ENCODE data around the gene LSP1. TPM values are rescaled to one million over a fixed set of nuclear protein-coding genes. Genes with fewer than 3 reads are reported as not detected.

LSP1 gene
- total RNA-seq, 2 experiments from 2014 or later, result 228 to 232 TPM

DNA sequence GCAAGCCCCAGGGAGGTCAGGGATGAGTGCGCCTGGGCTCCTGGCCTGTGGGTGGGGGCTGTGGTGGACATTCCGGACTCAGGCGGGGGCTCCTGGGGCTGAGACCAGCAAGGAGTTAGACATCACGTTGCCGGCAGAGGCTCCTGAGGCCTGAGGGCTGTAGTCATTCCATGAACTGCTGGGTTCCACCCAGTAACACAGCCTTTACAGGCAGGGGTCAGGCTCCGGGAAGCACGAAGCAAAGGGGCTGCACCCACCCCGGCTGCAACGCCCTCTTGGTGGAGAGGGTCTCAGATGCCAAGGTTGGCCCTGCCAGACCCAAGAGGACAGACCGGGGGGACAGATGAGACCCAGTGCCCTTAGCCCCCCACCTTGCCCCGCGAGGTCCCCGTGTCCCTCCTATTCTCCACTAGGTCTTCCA lies 75.6 kb downstream of the LSP1 start:
- Histone ChIP-seq H3K4me1 (ENCODE audit: insufficient read depth, low read length) (peaks cover 9% of the 10 kb centered on the region), H3K27ac (ENCODE audit: low read depth in 1 of 2, low read length in 2 of 2) (no peak overlapping the region), H3K36me3 (ENCODE audit: insufficient read depth, low read length) (no peaks in the 10 kb centered on the region), H3K4me3 (ENCODE audit: low read length) (no peak overlapping the region), H3K27me3 (ENCODE audit: control insufficient read depth in 1 of 2, insufficient read depth in 2 of 2, low read length in 2 of 2) (no peaks in the 10 kb centered on the region), H3K9me3 (ENCODE audit: control insufficient read depth in 1 of 2, insufficient read depth in 1 of 2, low read length in 2 of 2) (no peaks in the 10 kb centered on the region)
- Mint-ChIP-seq H3K4me3 (no peak overlapping the region), H3K27ac (no peak overlapping the region), H3K36me3 (ENCODE audit: low read depth) (no peaks in the 10 kb centered on the region), H3K27me3 (peaks cover 6% of the 10 kb centered on the region), H3K9me3 (no peaks in the 10 kb centered on the region), H3K4me1 (ENCODE audit: low read depth) (peaks cover 6% of the 10 kb centered on the region)
- intact Hi-C loops (cut with DNase I, micrococcal nuclease), result no loop called here
- ChIA-PET POLR2A (no interaction called here), CTCF (no interaction called here)
- ATAC-seq (ENCODE audit: poor library complexity), result no peak
- DNase-seq, result no peak
- TF ChIP-seq, protein P1, sequence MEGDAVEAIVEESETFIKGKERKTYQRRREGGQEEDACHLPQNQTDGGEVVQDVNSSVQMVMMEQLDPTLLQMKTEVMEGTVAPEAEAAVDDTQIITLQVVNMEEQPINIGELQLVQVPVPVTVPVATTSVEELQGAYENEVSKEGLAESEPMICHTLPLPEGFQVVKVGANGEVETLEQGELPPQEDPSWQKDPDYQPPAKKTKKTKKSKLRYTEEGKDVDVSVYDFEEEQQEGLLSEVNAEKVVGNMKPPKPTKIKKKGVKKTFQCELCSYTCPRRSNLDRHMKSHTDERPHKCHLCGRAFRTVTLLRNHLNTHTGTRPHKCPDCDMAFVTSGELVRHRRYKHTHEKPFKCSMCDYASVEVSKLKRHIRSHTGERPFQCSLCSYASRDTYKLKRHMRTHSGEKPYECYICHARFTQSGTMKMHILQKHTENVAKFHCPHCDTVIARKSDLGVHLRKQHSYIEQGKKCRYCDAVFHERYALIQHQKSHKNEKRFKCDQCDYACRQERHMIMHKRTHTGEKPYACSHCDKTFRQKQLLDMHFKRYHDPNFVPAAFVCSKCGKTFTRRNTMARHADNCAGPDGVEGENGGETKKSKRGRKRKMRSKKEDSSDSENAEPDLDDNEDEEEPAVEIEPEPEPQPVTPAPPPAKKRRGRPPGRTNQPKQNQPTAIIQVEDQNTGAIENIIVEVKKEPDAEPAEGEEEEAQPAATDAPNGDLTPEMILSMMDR (IDR thresholded peaks at IDR 0.05), result no peak

DNA sequence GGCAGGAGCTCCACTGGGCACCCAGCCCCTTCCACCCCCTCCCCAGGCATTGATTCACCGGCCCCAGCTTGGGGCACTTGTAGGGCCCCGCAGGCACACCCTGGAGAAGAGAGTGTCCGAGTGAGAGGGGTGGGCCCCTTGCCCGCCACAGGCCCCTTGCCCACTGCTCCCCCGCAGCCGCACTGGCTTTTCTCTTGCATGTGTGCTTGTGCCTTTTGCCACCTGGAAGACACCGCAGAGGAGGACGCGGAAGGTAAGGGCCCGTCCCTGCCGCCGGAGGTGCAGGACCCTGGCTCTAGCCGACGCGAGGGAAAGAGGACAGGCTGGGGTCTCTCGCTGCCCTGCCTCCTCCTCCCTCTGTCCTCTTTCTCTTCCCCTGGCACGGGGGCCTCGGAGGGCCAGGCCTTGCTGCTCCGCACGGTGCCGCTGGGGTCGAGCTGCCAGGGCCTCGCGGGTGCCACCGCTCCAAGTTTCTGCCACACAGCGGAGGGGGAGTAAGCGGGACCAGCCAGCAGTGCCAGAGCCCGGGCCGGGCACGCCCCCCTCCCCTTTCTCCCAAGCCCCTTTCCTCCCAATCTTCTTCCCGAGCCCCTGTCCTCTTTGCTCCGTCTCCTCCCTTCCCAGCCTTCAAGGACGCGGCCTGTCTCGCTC lies 76.1 kb downstream of the LSP1 start:
- DNase-seq (peak in 1 of 14 experiments; percentile 19), ATAC-seq (ENCODE audit: poor library complexity) (no peak)
- intact Hi-C loops (cut with DNase I, micrococcal nuclease), result no loop called here
- Histone ChIP-seq H3K27ac (ENCODE audit: low read depth in 1 of 2, low read length in 2 of 2) (no peak overlapping the region), H3K27me3 (ENCODE audit: control insufficient read depth in 1 of 2, insufficient read depth in 2 of 2, low read length in 2 of 2) (no peaks in the 10 kb centered on the region), H3K4me3 (ENCODE audit: low read length) (no peak overlapping the region), H3K4me1 (ENCODE audit: insufficient read depth, low read length) (peaks cover 9% of the 10 kb centered on the region), H3K36me3 (ENCODE audit: insufficient read depth, low read length) (no peaks in the 10 kb centered on the region), H3K9me3 (ENCODE audit: control insufficient read depth in 1 of 2, insufficient read depth in 1 of 2, low read length in 2 of 2) (no peaks in the 10 kb centered on the region)
- Mint-ChIP-seq H3K27ac (no peak overlapping the region), H3K36me3 (ENCODE audit: low read depth) (no peaks in the 10 kb centered on the region), H3K4me3 (no peak overlapping the region), H3K27me3 (peaks cover under 1% of the 10 kb centered on the region), H3K9me3 (no peaks in the 10 kb centered on the region), H3K4me1 (ENCODE audit: low read depth) (peaks cover under 1% of the 10 kb centered on the region)
- TF ChIP-seq, protein P1 (IDR thresholded peaks at IDR 0.05), result no peak
- ChIA-PET CTCF (no interaction called here), POLR2A (no interaction called here)

DNA sequence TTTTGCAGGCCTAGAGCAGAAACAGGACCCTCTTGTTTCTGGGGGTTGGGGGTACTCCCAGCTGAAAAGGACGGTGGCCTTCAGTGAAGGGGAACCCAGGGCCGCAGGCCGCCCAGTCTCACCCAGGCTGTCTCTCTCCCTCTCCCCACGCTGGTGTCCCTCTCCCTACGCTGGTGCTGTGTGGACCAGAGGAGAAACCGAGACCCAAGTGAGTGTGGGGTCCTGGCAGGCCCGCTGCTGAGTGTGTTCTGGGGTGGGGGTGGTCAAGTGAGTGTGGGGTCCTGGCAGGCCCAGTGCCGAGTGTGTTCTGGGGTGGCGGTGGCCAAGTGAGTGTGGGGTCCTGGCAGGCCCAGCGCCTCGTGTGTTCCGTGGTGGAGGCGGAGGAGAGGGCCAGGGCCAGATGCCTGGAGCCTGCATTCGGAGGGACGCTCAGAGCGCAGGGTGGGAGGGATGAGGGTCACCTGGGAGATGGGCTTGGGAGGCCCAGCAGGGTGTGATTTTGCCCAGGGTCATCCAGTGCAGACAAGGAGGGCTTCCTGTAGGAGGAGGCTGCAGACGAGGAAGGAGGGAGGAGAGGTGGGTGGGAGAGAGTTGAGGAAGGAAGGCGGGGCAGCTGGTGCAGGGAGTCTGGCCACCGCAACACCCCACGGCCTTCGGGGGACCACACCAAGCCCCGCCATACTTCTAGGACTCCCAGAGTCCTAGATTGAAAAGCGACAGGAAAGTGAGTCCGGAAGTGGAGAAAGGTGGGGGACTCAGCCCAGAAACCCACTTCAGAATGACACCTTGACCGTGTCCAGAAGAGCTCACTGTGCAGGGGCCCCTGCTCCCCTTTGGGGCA lies 77.0 kb downstream of the LSP1 start:
- no peak overlapping the region for H3K27ac ChIP-seq (ENCODE audit: low read depth in 1 of 2, low read length in 2 of 2)
- no peaks in the 10 kb centered on the region for H3K27me3 Mint-ChIP-seq
- H3K27me3 ChIP-seq (ENCODE audit: control insufficient read depth in 1 of 2, insufficient read depth in 2 of 2, low read length in 2 of 2), result no peaks in the 10 kb centered on the region
- no peak overlapping the region for H3K27ac Mint-ChIP-seq
- H3K36me3 ChIP-seq (ENCODE audit: insufficient read depth, low read length), result no peaks in the 10 kb centered on the region
- ChIA-PET CTCF (no interaction called here), POLR2A (interaction anchor here (0.7 kb wide), 1 partner anchor 75 kb away, joined by 3 read pairs; no protein-coding TSS in a partner anchor)
- no peak for ATAC-seq (ENCODE audit: poor library complexity)
- DNase-seq, result peak in 1 of 14 experiments; percentile 16
- H3K4me1 Mint-ChIP-seq (ENCODE audit: low read depth), result no peaks in the 10 kb centered on the region
- no peaks in the 10 kb centered on the region for H3K36me3 Mint-ChIP-seq (ENCODE audit: low read depth)
- no peak overlapping the region for H3K4me3 Mint-ChIP-seq
- intact Hi-C loops (cut with DNase I, micrococcal nuclease), result no loop called here
- TF ChIP-seq, protein P1 (IDR thresholded peaks at IDR 0.05), result no peak
- no peak overlapping the region for H3K4me3 ChIP-seq (ENCODE audit: low read length)
- no peaks in the 10 kb centered on the region for H3K9me3 Mint-ChIP-seq
- peaks cover 6% of the 10 kb centered on the region for H3K4me1 ChIP-seq (ENCODE audit: insufficient read depth, low read length)
- no peaks in the 10 kb centered on the region for H3K9me3 ChIP-seq (ENCODE audit: control insufficient read depth in 1 of 2, insufficient read depth in 1 of 2, low read length in 2 of 2)
